B cell (primary cell): ENCODE results near the gene ALG5. TPM values are rescaled to one million over a fixed set of nuclear protein-coding genes. Genes with fewer than 3 reads are reported as not detected.

ENCODE experiments used
- ATAC-seq: fragments of 200-7000 bp; cut with Tn5 transposase; one replicate; pipeline ENCODE4 v1.10.0; 2021; ENCODE audit warnings: low read depth, mild to moderate bottlenecking, moderate number of reproducible peaks, moderate library complexity
- CTCF ChIA-PET: fragments of 350-600 bp; sonication (Branson Sonifier 250); formaldehyde crosslinking; loops from one replicate; lab custom pipeline; 2021; ENCODE audit warnings: antibody characterized with exemption, inconsistent platforms; lab: Charles Lee
- POLR2A ChIA-PET: fragments of 350-600 bp; sonication (Branson Sonifier 250); formaldehyde crosslinking; loops from one replicate; lab custom pipeline; 2021; ENCODE audit warnings: antibody characterized with exemption; lab: Charles Lee
- DNase-seq: peaks from one replicate; pipeline ENCODE4 v3.0.0; 2013
- H2AFZ ChIP-seq: 2 replicates; pipeline ENCODE4 v1.6.1; 2012; ENCODE audit warnings: mild to moderate bottlenecking, low read depth, low read length; ENCODE audit not compliant: insufficient read depth, poor library complexity, severe bottlenecking
- H3K27ac ChIP-seq, 2 donors: 1 replicate in 1 of 2; 2 replicates in 1 of 2; pipeline ENCODE4 v1.5.1; 2012 to 2013; ENCODE audit warnings: low read length in 2 of 2, mild to moderate bottlenecking in 2 of 2, moderate library complexity in 1 of 2
- H3K27me3 ChIP-seq, 4 experiments: fragments of 200-600 bp in 1 of 4; sonication (generic) in 1 of 4; replicated peaks in 1 of 4; 1 replicate in 2 of 4; 2 replicates in 2 of 4; pipeline versions ENCODE4 v1.6.1 to v1.7.0; 2013 to 2016; ENCODE audit warnings: low read length in 3 of 4, mild to moderate bottlenecking in 2 of 4, mixed read lengths in 1 of 4, moderate library complexity in 1 of 4; ENCODE audit not compliant: insufficient read depth in 4 of 4, control insufficient read depth in 3 of 4; ENCODE audit errors: control extremely low read depth in 1 of 4
- H3K36me3 ChIP-seq, 2 experiments: replicated peaks in 1 of 2; 1 replicate in 1 of 2; 2 replicates in 1 of 2; pipeline versions ENCODE4 v1.6.1 to v1.7.1; 2013; ENCODE audit warnings: low read length in 1 of 2; ENCODE audit not compliant: insufficient read depth in 2 of 2, control insufficient read depth in 1 of 2; ENCODE audit errors: control extremely low read depth in 1 of 2, extremely low read depth in 1 of 2
- H3K4me1 ChIP-seq, 2 donors: fragments of 200-600 bp in 1 of 2; sonication (generic) in 1 of 2; 1 replicate in 1 of 2; 2 replicates in 1 of 2; pipeline versions ENCODE4 v1.5.1 to v1.6.1; 2013 to 2017; ENCODE audit warnings: low read length in 2 of 2; ENCODE audit not compliant: control insufficient read depth in 2 of 2, insufficient read depth in 2 of 2
- H3K4me2 ChIP-seq: replicated peaks from 2 replicates; pipeline ENCODE3; 2012; ENCODE audit warnings: mild to moderate bottlenecking, low read depth, low read length; ENCODE audit not compliant: poor library complexity, severe bottlenecking
- H3K4me3 ChIP-seq, 5 experiments: fragments of 200-600 bp in 1 of 5; sonication (generic) in 1 of 5; 1 replicate in 3 of 5; 2 replicates in 2 of 5; pipeline versions ENCODE4 v1.5.1 to v1.7.0; 2011 to 2016; ENCODE audit warnings: low read length in 4 of 5, mild to moderate bottlenecking in 4 of 5, low read depth in 2 of 5, control low read depth in 1 of 5, moderate library complexity in 1 of 5; ENCODE audit not compliant: insufficient read depth in 1 of 5; ENCODE audit errors: control extremely low read depth in 1 of 5, extremely low read depth in 1 of 5
- H3K79me2 ChIP-seq: fragments of 200-600 bp; sonication (generic); one replicate; pipeline ENCODE4 v1.6.0; 2016; ENCODE audit warnings: low read length; ENCODE audit not compliant: control insufficient read depth, insufficient read depth
- H3K9ac ChIP-seq: fragments of 200-600 bp; sonication (generic); 2 replicates; pipeline ENCODE4 v1.6.1; 2017; ENCODE audit warnings: mild to moderate bottlenecking, low read length, moderate library complexity
- H3K9me3 ChIP-seq, 3 donors: one replicate each; pipeline versions ENCODE4 v1.6.1 to v1.7.1; 2013; ENCODE audit warnings: low read length in 2 of 3; ENCODE audit not compliant: control insufficient read depth in 2 of 3, insufficient read depth in 1 of 3; ENCODE audit errors: control extremely low read depth in 1 of 3
- H4K20me1 ChIP-seq: 2 replicates; pipeline ENCODE4 v1.6.0; 2012; ENCODE audit warnings: mild to moderate bottlenecking, low read length; ENCODE audit not compliant: insufficient read depth, control insufficient read depth, poor library complexity, severe bottlenecking
- H3K27ac Mint-ChIP-seq: one replicate; pipeline ENCODE4 v1.8.0; 2021; ENCODE audit warnings: mixed read lengths
- H3K27me3 Mint-ChIP-seq: one replicate; pipeline ENCODE4 v1.8.0; 2021; ENCODE audit warnings: mixed read lengths
- H3K4me1 Mint-ChIP-seq: one replicate; pipeline ENCODE4 v1.8.0; 2021; ENCODE audit warnings: mixed read lengths
- H3K4me3 Mint-ChIP-seq: one replicate; pipeline ENCODE4 v1.8.0; 2021; ENCODE audit warnings: mixed read lengths
- H3K9me3 Mint-ChIP-seq: one replicate; pipeline ENCODE4 v1.8.0; 2022; ENCODE audit warnings: mixed read lengths; ENCODE audit not compliant: insufficient read depth
- CTCF ChIP-seq: fragments of 200-600 bp; IDR thresholded peaks from one replicate; pipeline ENCODE4 v1.8.0; 2022; ENCODE audit warnings: antibody characterized with exemption, mild to moderate bottlenecking
- EZH2 ChIP-seq: IDR thresholded peaks from 2 replicates; pipeline ENCODE4 v1.6.1; 2012; ENCODE audit warnings: borderline replicate concordance, low read depth, mild to moderate bottlenecking, moderate library complexity, low read length; ENCODE audit not compliant: insufficient read depth, poor library complexity, severe bottlenecking
- WGBS: methylation state at CpG from one replicate; pipeline ENCODE4 v1.1.5; 2013; ENCODE audit warnings: missing lambda C conversion rate; ENCODE audit not compliant: insufficient coverage; 5-methylcytosine and 5-hydroxymethylcytosine counted together
- intact Hi-C: fragments of 100-400 bp; cut with micrococcal nuclease; formaldehyde crosslinking; loops from one replicate; pipeline ENCODE4 v1.10.0; 2022
- polyA plus RNA-seq: library from polyadenylated mRNA; depleted of rRNA; stranded (reverse); fragments of >200 nt; gene quantifications from 2 replicates; pipeline ENCODE4 v1.2.3, GENCODE V29; 2012
- total RNA-seq, 2 donors: library from RNA; stranded (reverse); fragments of 120-200 nt in 1 of 2; gene quantifications; 1 replicate in 1 of 2; 2 replicates in 1 of 2; pipeline versions ENCODE4 v1.2.3 to v1.2.4, GENCODE V29; 2013 to 2022

The ALG5 gene
- total and polyA plus RNA-seq, 2 donors (not counting 1 experiment from before 2014, with no cell fraction given), result 15.2 to 21.0 TPM

- H3K9me3 ChIP-seq, result no peaks in the 10 kb centered on the region
- Mint-ChIP-seq H3K27ac (no peak overlapping the region), H3K27me3 (peaks cover 33% of the 10 kb centered on the region), H3K4me1 (no peaks in the 10 kb centered on the region), H3K9me3 (no peaks in the 10 kb centered on the region), H3K4me3 (no peak overlapping the region)
- WGBS, result 100% methylated on average over 1 of the region's 5 CpGs
- DNase-seq, result no peak
- no peak overlapping the region for H3K4me2 ChIP-seq
- no peak for ATAC-seq
- POLR2A ChIA-PET, result no interaction called here
- no peak overlapping the region for H3K4me3 ChIP-seq
- no peaks in the 10 kb centered on the region for H4K20me1 ChIP-seq
- no peaks in the 10 kb centered on the region for H3K36me3 ChIP-seq
- H3K79me2 ChIP-seq, result no peaks in the 10 kb centered on the region
- no peak overlapping the region for H3K27ac ChIP-seq
- no peaks in the 10 kb centered on the region for H3K27me3 ChIP-seq
- intact Hi-C loops, result no loop called here
- no peaks in the 10 kb centered on the region for H3K4me1 ChIP-seq
- CTCF ChIA-PET, result no interaction called here
- H3K9ac ChIP-seq, result no peak overlapping the region
- H2AFZ ChIP-seq, result no peak overlapping the region
- no peak for TF ChIP-seq CTCF
- no peak for TF ChIP-seq EZH2
These were observed 93.2 kb downstream of the ALG5 start for GRCh38 chr13:36905944-36906343.

- intact Hi-C loops, result no loop called here
- peaks cover 39% of the 10 kb centered on the region for H3K27me3 Mint-ChIP-seq
- Histone ChIP-seq H3K4me2 (no peak overlapping the region), H3K36me3 (no peaks in the 10 kb centered on the region), H3K4me3 (no peak overlapping the region), H3K9me3 (no peaks in the 10 kb centered on the region), H3K4me1 (no peaks in the 10 kb centered on the region), H4K20me1 (no peaks in the 10 kb centered on the region), H3K27me3 (no peaks in the 10 kb centered on the region), H2AFZ (no peak overlapping the region), H3K9ac (no peak overlapping the region), H3K79me2 (no peaks in the 10 kb centered on the region), H3K27ac (no peak overlapping the region)
- no peak overlapping the region for H3K4me3 Mint-ChIP-seq
- H3K9me3 Mint-ChIP-seq, result no peaks in the 10 kb centered on the region
- WGBS, result 100% methylated on average over 5 of the region's 8 CpGs
- POLR2A ChIA-PET, result no interaction called here
- no peaks in the 10 kb centered on the region for H3K4me1 Mint-ChIP-seq
- no peak for ATAC-seq
- no peak for DNase-seq
- H3K27ac Mint-ChIP-seq, result no peak overlapping the region
- no peak for TF ChIP-seq CTCF
- TF ChIP-seq EZH2, result no peak
- CTCF ChIA-PET, result no interaction called here
These were observed 95.1 kb downstream of the ALG5 start for GRCh38 chr13:36903925-36904595.
